ENCODE results near the gene FAAP100. TPM values are rescaled to one million over a fixed set of nuclear protein-coding genes. Genes with fewer than 3 reads are reported as not detected.

FAAP100 gene
- total RNA-seq, 1 donor from 2014 or later = 13.0 TPM

GRCh38 chr17:81558115-81558468 lies 5.9 kb upstream of the FAAP100 start:
- intact Hi-C loops (cut with DNase I) = no loop called here
- ATAC-seq (ENCODE audit: poor library complexity) = peak; percentile 1
- no peak for DNase-seq

DNA sequence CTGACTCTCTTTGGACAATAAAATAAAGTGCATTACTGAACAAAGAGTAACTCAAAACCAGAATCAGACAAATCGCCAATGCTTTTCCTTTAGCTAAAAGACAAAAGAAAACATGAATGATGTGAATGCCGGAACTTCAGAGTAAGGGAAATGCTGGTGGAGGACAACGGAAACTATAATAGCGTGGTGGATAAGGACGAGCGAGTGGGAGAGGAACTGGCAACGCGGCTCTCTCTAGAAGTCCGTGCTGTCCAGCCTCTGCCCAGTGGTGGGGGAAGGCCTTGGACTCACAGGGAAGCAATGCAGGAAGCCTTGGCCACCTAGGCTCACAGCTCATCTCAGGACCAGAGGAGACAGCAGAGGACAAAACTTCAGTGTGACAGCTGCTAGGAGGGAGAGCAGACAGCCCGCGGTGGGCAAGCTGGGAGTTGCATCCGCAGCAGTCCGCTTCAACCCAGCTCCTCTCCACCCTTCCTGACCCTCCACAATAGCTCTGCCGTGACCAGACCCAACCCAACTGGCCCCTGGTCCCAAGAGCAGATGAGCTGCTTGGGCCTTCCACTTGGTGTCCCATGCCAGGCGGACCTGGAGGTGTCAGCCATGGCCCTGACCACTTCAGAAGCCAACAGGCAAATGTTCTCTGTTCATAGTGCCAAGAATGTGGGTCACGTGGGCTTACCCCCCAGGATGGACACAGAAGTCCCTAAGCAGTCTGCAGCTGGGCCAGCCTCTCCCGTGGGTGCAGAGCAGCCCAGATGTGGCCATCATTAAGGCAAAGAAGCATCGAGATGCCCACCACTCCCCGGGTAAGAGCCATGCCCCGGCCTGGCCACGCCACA lies 5.3 kb upstream of the FAAP100 start:
- intact Hi-C loops (cut with DNase I) = no loop called here
- peak; percentile 15 for ATAC-seq (ENCODE audit: poor library complexity)
- no peak for DNase-seq

- intact Hi-C loops (cut with DNase I) = no loop called here
- DNase-seq = no peak
- ATAC-seq (ENCODE audit: poor library complexity) = no peak
These were observed 4.7 kb upstream of the FAAP100 start for GRCh38 chr17:81556863-81557262.

GRCh38 chr17:81556175-81556691 lies 4.1 kb upstream of the FAAP100 start:
- DNase-seq (no peak), ATAC-seq (ENCODE audit: poor library complexity) (peak; percentile 35)
- intact Hi-C loops (cut with DNase I) = no loop called here

DNA sequence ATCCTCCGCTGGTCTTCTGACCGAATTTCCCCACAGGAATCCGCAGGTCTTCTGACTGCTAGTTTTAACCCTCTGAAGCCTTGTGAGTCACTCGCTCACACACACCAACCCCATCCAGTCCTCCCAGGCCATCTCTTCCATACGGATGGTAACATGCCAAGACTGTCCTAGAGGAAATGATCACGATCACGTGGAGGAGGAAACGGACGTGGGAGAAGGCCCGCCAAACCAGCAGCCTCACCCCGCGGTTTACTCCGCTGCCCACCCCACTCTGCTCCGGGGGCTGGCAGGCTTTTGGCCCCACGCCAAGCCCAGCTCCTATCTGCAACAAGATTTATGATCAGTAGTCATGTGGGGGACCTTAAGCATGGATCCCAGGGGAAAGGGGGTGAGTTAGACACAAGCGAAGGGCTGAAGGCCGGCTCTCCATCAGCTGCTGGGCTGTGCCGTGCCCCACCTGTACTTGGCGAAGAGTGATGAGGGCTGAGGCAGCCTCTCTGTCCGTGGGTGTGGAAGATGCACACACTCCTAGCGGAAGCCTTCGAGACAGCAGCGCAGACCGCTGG lies 1.5 kb upstream of the FAAP100 start:
- intact Hi-C loops (cut with DNase I) = no loop called here
- no peak for DNase-seq
- no peak for ATAC-seq (ENCODE audit: poor library complexity)

- intact Hi-C loops (cut with DNase I) = no loop called here
- DNase-seq = peak; percentile 79
- ATAC-seq (ENCODE audit: poor library complexity) = peak; percentile 50
These were observed 964 bp upstream of the FAAP100 start for GRCh38 chr17:81553018-81553615.

DNA sequence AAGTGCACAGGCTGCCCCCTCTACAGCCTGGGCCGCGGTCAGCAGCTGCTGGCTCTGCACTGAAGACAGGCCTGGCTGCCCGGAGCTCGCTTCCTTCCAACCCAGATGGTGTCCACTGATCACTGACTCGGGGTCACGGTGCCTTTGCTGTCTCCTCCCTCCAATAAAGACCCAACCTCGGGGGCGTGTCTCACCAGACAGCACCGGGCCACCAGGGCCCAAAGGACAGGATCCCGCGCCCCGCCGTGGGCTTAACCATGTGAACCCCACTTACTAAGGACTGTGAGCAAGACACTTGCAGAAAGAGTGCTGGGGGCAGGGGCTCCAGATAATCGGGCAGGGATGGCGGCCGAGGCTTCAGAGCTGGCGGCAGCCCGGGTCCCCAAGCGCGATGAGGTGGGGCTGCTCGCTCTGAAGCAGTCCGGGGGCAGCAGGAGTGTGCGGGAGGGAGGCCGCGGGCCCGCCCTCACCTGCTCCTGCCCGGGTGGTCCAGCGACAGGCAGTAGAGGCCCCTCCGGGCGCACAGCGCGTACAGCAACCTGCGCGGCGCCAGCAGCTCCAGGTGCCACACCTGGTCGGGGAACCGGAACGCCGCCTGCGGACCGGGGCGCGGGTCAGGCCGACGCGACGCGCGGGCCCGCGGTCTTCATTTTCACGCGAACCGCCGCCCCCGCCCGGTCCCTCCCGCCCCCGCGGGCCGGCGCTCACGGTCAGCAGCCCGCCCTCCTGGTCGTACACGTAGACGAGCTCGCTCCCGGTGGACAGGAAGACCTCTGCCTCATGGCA lies 502 bp downstream of the FAAP100 start:
- intact Hi-C loops (cut with DNase I) = no loop called here
- ATAC-seq (ENCODE audit: poor library complexity) = peak; percentile 21
- DNase-seq = peak; percentile 50

- DNase-seq (no peak), ATAC-seq (ENCODE audit: poor library complexity) (no peak)
- intact Hi-C loops (cut with DNase I) = no loop called here
These were observed 1.2 kb downstream of the FAAP100 start for GRCh38 chr17:81550830-81551457.

- no peak for DNase-seq
- intact Hi-C loops (cut with DNase I) = no loop called here
- no peak for ATAC-seq (ENCODE audit: poor library complexity)
These were observed 1.9 kb downstream of the FAAP100 start for GRCh38 chr17:81550285-81550684.

- no peak for ATAC-seq (ENCODE audit: poor library complexity)
- DNase-seq = no peak
- intact Hi-C loops (cut with DNase I) = no loop called here
These were observed 2.3 kb downstream of the FAAP100 start for GRCh38 chr17:81549826-81550225.

- ATAC-seq (ENCODE audit: poor library complexity) = no peak
- intact Hi-C loops (cut with DNase I) = no loop called here
- DNase-seq = no peak
These were observed 3.1 kb downstream of the FAAP100 start for GRCh38 chr17:81549031-81549557.

- intact Hi-C loops (cut with DNase I) = no loop called here
- ATAC-seq (ENCODE audit: poor library complexity) (no peak), DNase-seq (no peak)
These were observed 4.6 kb downstream of the FAAP100 start for GRCh38 chr17:81547614-81547982.

GRCh38 chr17:81546906-81547613 lies 5.1 kb downstream of the FAAP100 start:
- intact Hi-C loops (cut with DNase I) = no loop called here
- DNase-seq (no peak), ATAC-seq (ENCODE audit: poor library complexity) (no peak)

DNA sequence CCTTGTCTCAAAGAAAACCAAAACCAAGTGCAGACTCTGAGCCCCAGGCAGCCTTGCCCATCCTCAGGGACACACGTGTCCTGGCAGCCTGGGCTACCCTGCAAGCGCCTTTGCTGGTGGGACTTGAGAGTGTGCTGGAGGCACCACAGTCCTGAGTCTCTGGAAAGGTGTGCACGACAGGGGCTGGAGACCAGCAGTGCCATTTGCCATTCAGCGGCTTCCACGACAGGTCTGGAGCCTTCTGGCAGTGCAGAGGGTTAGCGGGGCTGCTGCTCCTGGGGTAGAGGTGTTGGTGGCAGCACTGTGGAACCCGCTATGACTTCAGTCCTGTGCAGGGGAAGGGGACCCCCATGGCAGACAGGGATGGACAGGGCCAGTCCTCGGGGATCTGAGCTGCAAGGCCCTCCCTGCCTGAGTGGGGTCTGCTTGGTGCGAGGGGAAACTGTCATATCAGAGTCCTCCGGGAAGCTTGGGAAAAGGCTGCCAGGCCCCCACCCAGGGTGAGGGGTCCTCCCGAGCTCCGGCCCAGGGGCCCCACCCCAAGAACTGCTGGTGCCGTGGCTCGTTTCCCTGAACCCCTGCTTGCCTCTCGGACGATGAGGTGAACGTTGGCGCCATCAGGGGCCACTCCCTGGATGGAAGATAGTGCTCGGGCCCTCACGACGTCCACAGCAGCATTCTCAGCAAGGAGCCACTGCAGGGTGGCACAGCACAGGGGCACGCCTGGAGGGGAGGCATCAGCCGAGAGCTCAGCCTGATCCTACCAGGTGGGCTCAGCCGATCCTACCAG lies 6.8 kb downstream of the FAAP100 start:
- ATAC-seq (ENCODE audit: poor library complexity) (no peak), DNase-seq (no peak)
- intact Hi-C loops (cut with DNase I) = no loop called here

GRCh38 chr17:81544281-81544974 lies 7.7 kb downstream of the FAAP100 start:
- DNase-seq (no peak), ATAC-seq (ENCODE audit: poor library complexity) (no peak)
- intact Hi-C loops (cut with DNase I) = no loop called here

GRCh38 chr17:81543756-81544155 lies 8.4 kb downstream of the FAAP100 start:
- DNase-seq (no peak), ATAC-seq (ENCODE audit: poor library complexity) (no peak)
- intact Hi-C loops (cut with DNase I) = no loop called here

- DNase-seq (peak; percentile 65), ATAC-seq (ENCODE audit: poor library complexity) (peak; percentile 85)
- intact Hi-C loops (cut with DNase I) = no loop called here
These were observed 8.8 kb downstream of the FAAP100 start for GRCh38 chr17:81543339-81543675.
